GM19328 (cell line): ENCODE data around the gene PODXL.

ENCODE experiments used
- ATAC-seq: cut with Tn5 transposase; IDR thresholded peaks from one replicate; pipeline ENCODE4 v1.9.1; 2021; ENCODE audit warnings: mild to moderate bottlenecking, moderate library complexity; ENCODE audit not compliant: unreplicated experiment

The PODXL gene

GRCh38 chr7:131455546-131455945 is 100.9 kb downstream of the PODXL start:
- ATAC-seq = no peak

GRCh38 chr7:131455001-131455400 is 101.4 kb downstream of the PODXL start:
- ATAC-seq = no peak

GRCh38 chr7:131454498-131454897 is 101.9 kb downstream of the PODXL start:
- no peak for ATAC-seq
